Endodermal cell (in vitro differentiated cells): ENCODE results near the gene PAFAH1B1. TPM values are rescaled to one million over a fixed set of nuclear protein-coding genes. Genes with fewer than 3 reads are reported as not detected.

ENCODE experiments used
- DNase-seq: peaks from one replicate; pipeline ENCODE4 v3.0.0-alpha.2; 2017
- H3K27ac ChIP-seq: 2 replicates; pipeline ENCODE4 v1.5.1; 2013; ENCODE audit warnings: mild to moderate bottlenecking, low read depth, low read length, moderate library complexity
- H3K27me3 ChIP-seq: 2 replicates; pipeline ENCODE4 v1.6.1; 2013; ENCODE audit warnings: mild to moderate bottlenecking, low read length, moderate library complexity; ENCODE audit not compliant: insufficient read depth, control insufficient read depth, poor library complexity, severe bottlenecking
- H3K36me3 ChIP-seq: 2 replicates; pipeline ENCODE4 v1.7.0; 2013; ENCODE audit warnings: mild to moderate bottlenecking, low read length, moderate library complexity; ENCODE audit not compliant: control insufficient read depth, insufficient read depth
- H3K4me1 ChIP-seq: one replicate; pipeline ENCODE4 v1.7.0; 2013; ENCODE audit warnings: low read length; ENCODE audit not compliant: control insufficient read depth, insufficient read depth
- H3K4me3 ChIP-seq: 2 replicates; pipeline ENCODE4 v1.5.1; 2013; ENCODE audit warnings: mild to moderate bottlenecking, low read length, moderate library complexity
- H3K9ac ChIP-seq: 2 replicates; pipeline ENCODE4 v1.6.1; 2013; ENCODE audit warnings: mild to moderate bottlenecking, low read length, moderate library complexity; ENCODE audit not compliant: poor library complexity, severe bottlenecking; ENCODE audit errors: extremely low read depth
- H3K9me3 ChIP-seq: 2 replicates; pipeline ENCODE4 v1.6.1; 2013; ENCODE audit warnings: mild to moderate bottlenecking, low read length, moderate library complexity; ENCODE audit not compliant: control insufficient read depth
- H3K27ac Mint-ChIP-seq: 2 replicates; pipeline ENCODE4 v1.8.0; 2020; ENCODE audit warnings: mixed read lengths
- H3K27me3 Mint-ChIP-seq: 2 replicates; pipeline ENCODE4 v1.8.0; 2021; ENCODE audit warnings: mild to moderate bottlenecking, mixed read lengths; ENCODE audit not compliant: insufficient read depth
- H3K36me3 Mint-ChIP-seq: 2 replicates; pipeline ENCODE4 v1.8.0; 2020; ENCODE audit warnings: low read depth, mixed read lengths
- H3K4me1 Mint-ChIP-seq: 2 replicates; pipeline ENCODE4 v1.8.0; 2020; ENCODE audit warnings: mixed read lengths
- H3K4me3 Mint-ChIP-seq: 2 replicates; pipeline ENCODE4 v1.8.0; 2020; ENCODE audit warnings: mild to moderate bottlenecking, moderate library complexity, mixed read lengths
- H3K9me3 Mint-ChIP-seq: 2 replicates; pipeline ENCODE4 v1.8.0; 2020; ENCODE audit warnings: mild to moderate bottlenecking, mixed read lengths
- CTCF ChIP-seq: fragments of 200-600 bp; sonication (generic); conservative IDR thresholded peaks from 2 replicates; pipeline ENCODE4 v1.5.0; 2021; ENCODE audit warnings: antibody characterized with exemption, mild to moderate bottlenecking
- WGBS, 2 experiments: methylation state at CpG; one replicate each; pipeline versions ENCODE4 v1.1.5 to v1.1.7; 2013; ENCODE audit warnings: missing lambda C conversion rate in 2 of 2, mixed read lengths in 1 of 2; ENCODE audit not compliant: insufficient coverage in 1 of 2, insufficient read length in 1 of 2; 5-methylcytosine and 5-hydroxymethylcytosine counted together
- total RNA-seq, 2 donors: library from RNA; stranded (reverse); fragmentation: NEBNext Ultra II Directional in 1 of 2; extraction: Animal tissue kit (Norgen Biotek cat#: 25700) in 1 of 2; gene quantifications; 2 replicates in 1 of 2; 3 replicates in 1 of 2; pipeline ENCODE4 v1.2.1, GENCODE V29; 2021

The PAFAH1B1 gene
- total RNA-seq, 2 donors from 2014 or later: 157 to 200 TPM

- no peaks in the 10 kb centered on the region for H3K27me3 Mint-ChIP-seq
- H3K4me1 Mint-ChIP-seq: peaks cover 24% of the 10 kb centered on the region
- H3K9ac ChIP-seq: no peak overlapping the region
- H3K4me3 ChIP-seq: no peak overlapping the region
- no peaks in the 10 kb centered on the region for H3K27me3 ChIP-seq
- no peak overlapping the region for H3K4me3 Mint-ChIP-seq
- no peaks in the 10 kb centered on the region for H3K4me1 ChIP-seq
- peak; percentile 28 for DNase-seq
- no peaks in the 10 kb centered on the region for H3K9me3 ChIP-seq
- H3K36me3 ChIP-seq: peaks cover 87% of the 10 kb centered on the region
- H3K9me3 Mint-ChIP-seq: no peaks in the 10 kb centered on the region
- peaks cover 68% of the 10 kb centered on the region for H3K36me3 Mint-ChIP-seq
- no peak overlapping the region for H3K27ac Mint-ChIP-seq
- 94 to 95% methylated on average over 2 of the region's 2 CpGs for WGBS, 2 experiments
- no peak for TF ChIP-seq CTCF
- H3K27ac ChIP-seq: no peak overlapping the region
These were observed 87.5 kb downstream of the PAFAH1B1 start for GRCh38 chr17:2680961-2681360.

GRCh38 chr17:2681650-2682049 lies 88.2 kb downstream of the PAFAH1B1 start:
- H3K27me3 Mint-ChIP-seq: no peaks in the 10 kb centered on the region
- H3K4me1 Mint-ChIP-seq: peaks cover 24% of the 10 kb centered on the region
- H3K4me1 ChIP-seq: no peaks in the 10 kb centered on the region
- H3K27ac ChIP-seq: no peak overlapping the region
- no peaks in the 10 kb centered on the region for H3K9me3 ChIP-seq
- no peak for TF ChIP-seq CTCF
- H3K4me3 Mint-ChIP-seq: no peak overlapping the region
- peak; percentile 28 for DNase-seq
- WGBS, 2 experiments: 88 to 93% methylated on average over 6 to 7 of the region's 7 CpGs
- H3K36me3 ChIP-seq: peaks cover 80% of the 10 kb centered on the region
- peaks cover 61% of the 10 kb centered on the region for H3K36me3 Mint-ChIP-seq
- H3K27ac Mint-ChIP-seq: no peak overlapping the region
- H3K9ac ChIP-seq: no peak overlapping the region
- H3K4me3 ChIP-seq: no peak overlapping the region
- H3K9me3 Mint-ChIP-seq: no peaks in the 10 kb centered on the region
- H3K27me3 ChIP-seq: no peaks in the 10 kb centered on the region

GRCh38 chr17:2682176-2682938 lies 88.9 kb downstream of the PAFAH1B1 start:
- Histone ChIP-seq H3K9me3 (no peaks in the 10 kb centered on the region), H3K27ac (no peak overlapping the region), H3K9ac (no peak overlapping the region), H3K27me3 (no peaks in the 10 kb centered on the region), H3K4me1 (no peaks in the 10 kb centered on the region), H3K36me3 (peaks cover 73% of the 10 kb centered on the region), H3K4me3 (no peak overlapping the region)
- WGBS, 2 experiments: 96 to 97% methylated on average over 3 of the region's 3 CpGs
- no peak for DNase-seq
- H3K27ac Mint-ChIP-seq: no peak overlapping the region
- no peak overlapping the region for H3K4me3 Mint-ChIP-seq
- no peaks in the 10 kb centered on the region for H3K9me3 Mint-ChIP-seq
- TF ChIP-seq CTCF: no peak
- H3K36me3 Mint-ChIP-seq: peaks cover 56% of the 10 kb centered on the region
- H3K27me3 Mint-ChIP-seq: no peaks in the 10 kb centered on the region
- H3K4me1 Mint-ChIP-seq: peaks cover 24% of the 10 kb centered on the region
